Peyer's patch (tissue), 4 donors: ENCODE measurements around the gene MTM1. TPM values are rescaled to one million over a fixed set of nuclear protein-coding genes. Genes with fewer than 3 reads are reported as not detected.

Source experiments
- DNase-seq, 3 donors: peaks; one replicate each; pipeline ENCODE4 v3.0.0-alpha.2; 2017 to 2019
- H3K27ac ChIP-seq, 4 donors: fragments of 200-600 bp; sonication (generic); one replicate each; pipeline ENCODE4 v1.5.1; 2016 to 2019
- H3K27me3 ChIP-seq, 2 donors: fragments of 200-600 bp; sonication (generic); one replicate each; pipeline ENCODE4 v1.5.1; 2019
- H3K36me3 ChIP-seq, 3 donors: fragments of 200-600 bp; sonication (generic); one replicate each; pipeline ENCODE4 v1.5.1; 2016 to 2019
- H3K4me1 ChIP-seq, 4 donors: fragments of 200-600 bp; sonication (generic); one replicate each; pipeline ENCODE4 v1.5.1; 2016 to 2019
- H3K4me3 ChIP-seq, 4 donors: fragments of 200-600 bp; sonication (generic); 1 replicate in 3 of 4; 2 replicates in 1 of 4; pipeline ENCODE4 v1.5.1; 2016 to 2019; ENCODE audit warnings: mild to moderate bottlenecking in 1 of 4
- H3K9me3 ChIP-seq, 4 donors: fragments of 200-600 bp; sonication (generic); one replicate each; pipeline ENCODE4 v1.5.1; 2016 to 2019; ENCODE audit warnings: mild to moderate bottlenecking in 1 of 4
- POLR2A ChIP-seq, 2 donors: fragments of 450-650 bp; IDR thresholded peaks; one replicate each; pipeline ENCODE4 v1.5.1; 2017; ENCODE audit warnings: antibody characterized with exemption in 2 of 2, mild to moderate bottlenecking in 2 of 2, moderate library complexity in 2 of 2
- total RNA-seq, 4 donors: library from RNA; depleted of rRNA; stranded (reverse); fragments of >200 nt; gene quantifications; one replicate each; pipeline ENCODE4 v1.1.0, GENCODE V29; 2016
- TF ChIP-seq, protein P1 (sequence below), 6 experiments: fragments of 450-650 bp in 4 of 6; fragments of 200-600 bp in 2 of 6; sonication (generic) in 1 of 6; IDR thresholded peaks; one replicate each; pipeline ENCODE4 v1.5.1; 2017 to 2019; ENCODE audit warnings: antibody characterized with exemption in 6 of 6, mild to moderate bottlenecking in 3 of 6, moderate library complexity in 1 of 6

MTM1 gene
- total RNA-seq, 4 donors from 2014 or later: 12.4 to 22.2 (median 18.1) TPM

DNA sequence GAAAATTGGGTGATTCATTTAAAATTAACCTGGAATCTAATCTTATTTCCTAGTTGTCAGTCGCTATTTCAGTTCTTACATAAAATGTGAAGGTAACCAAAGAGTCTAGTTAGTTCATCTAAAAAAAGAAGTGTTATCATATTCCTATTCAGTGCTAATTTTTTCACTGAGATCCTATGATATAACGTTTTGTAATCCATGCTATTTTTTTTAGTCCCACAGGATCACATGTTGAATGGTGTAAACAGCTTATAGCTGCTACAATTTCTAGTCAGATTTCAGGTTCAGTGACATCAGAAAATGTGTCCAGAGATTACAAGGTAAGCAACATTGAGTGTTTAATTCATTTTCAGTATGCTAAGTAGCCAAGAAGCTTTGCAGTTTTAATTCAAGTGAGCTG, 130.6 kb downstream of the MTM1 start:
- Histone ChIP-seq H3K4me3 (no peak overlapping the region), H3K27me3 (no peaks in the 10 kb centered on the region), H3K4me1 (peaks cover 0 to 3% (median 0%) of the 10 kb centered on the region in 4 donors), H3K36me3 (no peaks in the 10 kb centered on the region), H3K27ac (no peak overlapping the region), H3K9me3 (no peaks in the 10 kb centered on the region)
- TF ChIP-seq, protein P1, sequence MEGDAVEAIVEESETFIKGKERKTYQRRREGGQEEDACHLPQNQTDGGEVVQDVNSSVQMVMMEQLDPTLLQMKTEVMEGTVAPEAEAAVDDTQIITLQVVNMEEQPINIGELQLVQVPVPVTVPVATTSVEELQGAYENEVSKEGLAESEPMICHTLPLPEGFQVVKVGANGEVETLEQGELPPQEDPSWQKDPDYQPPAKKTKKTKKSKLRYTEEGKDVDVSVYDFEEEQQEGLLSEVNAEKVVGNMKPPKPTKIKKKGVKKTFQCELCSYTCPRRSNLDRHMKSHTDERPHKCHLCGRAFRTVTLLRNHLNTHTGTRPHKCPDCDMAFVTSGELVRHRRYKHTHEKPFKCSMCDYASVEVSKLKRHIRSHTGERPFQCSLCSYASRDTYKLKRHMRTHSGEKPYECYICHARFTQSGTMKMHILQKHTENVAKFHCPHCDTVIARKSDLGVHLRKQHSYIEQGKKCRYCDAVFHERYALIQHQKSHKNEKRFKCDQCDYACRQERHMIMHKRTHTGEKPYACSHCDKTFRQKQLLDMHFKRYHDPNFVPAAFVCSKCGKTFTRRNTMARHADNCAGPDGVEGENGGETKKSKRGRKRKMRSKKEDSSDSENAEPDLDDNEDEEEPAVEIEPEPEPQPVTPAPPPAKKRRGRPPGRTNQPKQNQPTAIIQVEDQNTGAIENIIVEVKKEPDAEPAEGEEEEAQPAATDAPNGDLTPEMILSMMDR (IDR thresholded peaks at IDR 0.05): no peak
- TF ChIP-seq POLR2A (IDR thresholded peaks at IDR 0.05): no peak
- DNase-seq: no peak

DNA sequence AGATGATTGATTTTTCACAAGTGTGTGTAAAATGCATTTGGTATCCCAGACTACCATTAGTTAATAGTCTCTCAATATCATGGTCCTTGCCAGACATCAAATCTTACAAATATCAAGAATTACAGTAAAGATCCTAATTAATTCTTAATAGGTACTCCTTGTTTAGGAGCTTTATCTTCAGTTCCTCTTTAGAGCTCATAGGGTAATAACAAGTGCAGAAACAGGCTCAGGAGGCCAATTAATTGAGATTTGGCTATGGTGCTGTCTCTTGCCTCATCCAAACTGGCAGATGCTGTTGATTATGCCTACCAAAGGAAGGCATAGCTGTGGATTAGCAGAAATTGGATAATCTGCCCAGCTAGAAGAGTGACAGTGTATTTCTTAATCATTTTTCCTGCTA, 131.7 kb downstream of the MTM1 start:
- Histone ChIP-seq H3K4me1 (peaks cover 0 to 3% (median 0%) of the 10 kb centered on the region in 4 donors), H3K27ac (no peak overlapping the region), H3K9me3 (no peaks in the 10 kb centered on the region), H3K27me3 (no peaks in the 10 kb centered on the region), H3K36me3 (no peaks in the 10 kb centered on the region), H3K4me3 (no peak overlapping the region)
- TF ChIP-seq, protein P1 (IDR thresholded peaks at IDR 0.05): no peak
- no peak for TF ChIP-seq POLR2A (IDR thresholded peaks at IDR 0.05)
- no peak for DNase-seq

DNA sequence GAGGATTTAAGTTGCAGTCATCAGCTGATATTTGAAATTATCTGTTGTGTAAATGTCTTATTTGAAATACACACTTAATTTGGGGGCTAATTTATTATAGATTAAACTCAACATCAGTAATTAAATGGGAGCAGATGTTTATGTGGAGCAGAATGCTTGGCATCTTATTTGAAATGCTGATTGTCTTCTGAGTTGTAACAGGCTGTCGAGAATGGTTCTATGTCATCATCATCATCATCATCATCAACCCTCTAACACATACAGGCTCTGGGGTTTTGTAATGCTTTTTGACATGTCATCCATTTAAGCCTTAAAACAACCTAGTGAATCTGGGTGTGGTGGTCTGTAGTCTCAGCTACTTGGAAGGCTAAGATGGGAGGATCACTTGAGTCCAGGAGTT, 133.0 kb downstream of the MTM1 start:
- Histone ChIP-seq H3K4me1 (no peaks in the 10 kb centered on the region), H3K36me3 (no peaks in the 10 kb centered on the region), H3K27me3 (no peaks in the 10 kb centered on the region), H3K4me3 (no peak overlapping the region), H3K27ac (no peak overlapping the region), H3K9me3 (no peaks in the 10 kb centered on the region)
- TF ChIP-seq, protein P1 (IDR thresholded peaks at IDR 0.05): no peak
- no peak for TF ChIP-seq POLR2A (IDR thresholded peaks at IDR 0.05)
- no peak for DNase-seq

DNA sequence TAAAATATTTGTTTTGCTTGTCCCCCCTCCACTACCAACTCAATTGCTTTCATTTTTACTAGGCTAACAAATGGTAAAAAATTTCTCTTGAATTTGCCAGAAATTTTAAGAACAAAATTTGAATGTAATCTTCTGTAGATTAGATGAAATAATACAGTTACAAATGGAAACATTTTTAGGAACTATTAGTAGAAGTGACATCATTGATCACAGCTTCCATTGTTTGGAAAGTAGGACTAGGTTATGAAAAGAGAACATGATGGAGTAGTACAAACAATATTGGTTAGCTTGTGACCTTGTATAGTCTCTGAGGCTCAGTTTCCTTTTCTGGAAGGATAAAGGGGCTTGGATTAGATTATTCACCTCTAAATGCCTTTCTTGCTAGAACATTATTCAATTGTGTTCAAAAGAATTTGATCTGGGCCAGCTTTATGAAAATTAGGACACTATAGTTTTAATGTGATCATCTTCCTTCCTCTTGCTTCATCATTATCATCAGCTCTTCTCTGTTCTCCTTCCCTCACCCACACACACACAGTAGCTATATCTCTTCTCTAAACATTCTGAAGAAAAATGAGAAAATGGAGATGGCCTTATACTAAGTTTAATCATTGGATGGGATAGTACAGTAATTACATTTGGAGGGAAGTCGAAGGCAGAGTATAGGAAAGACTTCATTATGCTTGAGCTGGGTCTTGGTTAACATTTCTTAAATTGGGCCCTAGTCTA, 134.7 kb downstream of the MTM1 start:
- H3K27ac ChIP-seq: no peak overlapping the region
- DNase-seq: no peak
- H3K4me1 ChIP-seq: no peaks in the 10 kb centered on the region
- H3K36me3 ChIP-seq: no peaks in the 10 kb centered on the region
- H3K9me3 ChIP-seq: no peaks in the 10 kb centered on the region
- no peak for TF ChIP-seq POLR2A (IDR thresholded peaks at IDR 0.05)
- TF ChIP-seq, protein P1 (IDR thresholded peaks at IDR 0.05): no peak
- no peak overlapping the region for H3K4me3 ChIP-seq
- H3K27me3 ChIP-seq: no peaks in the 10 kb centered on the region

DNA sequence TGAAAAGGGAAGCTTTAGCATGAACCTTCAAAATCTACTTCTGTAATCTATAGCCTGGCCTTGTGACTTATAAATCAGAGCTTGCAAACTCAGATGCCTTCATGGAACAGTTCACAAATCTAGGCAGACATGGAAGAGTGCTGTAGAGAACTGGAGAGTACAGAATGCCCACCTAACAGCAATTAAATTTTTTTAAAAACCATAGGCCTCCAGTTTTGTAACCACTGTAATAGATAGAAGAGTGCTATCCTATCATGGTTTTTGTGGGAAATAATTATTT, 135.2 kb downstream of the MTM1 start:
- H3K4me1 ChIP-seq: no peaks in the 10 kb centered on the region
- H3K36me3 ChIP-seq: no peaks in the 10 kb centered on the region
- no peaks in the 10 kb centered on the region for H3K9me3 ChIP-seq
- no peak overlapping the region for H3K27ac ChIP-seq
- no peak overlapping the region for H3K4me3 ChIP-seq
- no peak for DNase-seq
- H3K27me3 ChIP-seq: no peaks in the 10 kb centered on the region
- TF ChIP-seq POLR2A (IDR thresholded peaks at IDR 0.05): no peak
- TF ChIP-seq, protein P1 (IDR thresholded peaks at IDR 0.05): no peak
